Naive thymus-derived CD4-positive, alpha-beta T cell (primary cell): ENCODE measurements around the gene GLUD1. TPM values are rescaled to one million over a fixed set of nuclear protein-coding genes. Genes with fewer than 3 reads are reported as not detected.
"Not testable (repeated sequence)": the region's sequence is repeated elsewhere in the genome, so short reads cannot be mapped to it uniquely, and the experiment has no call there.

Experiments
- ATAC-seq: fragments of 150-1000 bp; cut with Tn5 transposase; 2 replicates; pipeline ENCODE4 v1.10.0; 2021; ENCODE audit warnings: mild to moderate bottlenecking, moderate library complexity
- CTCF ChIA-PET: fragments of 350-600 bp; sonication (Branson Sonifier 250); formaldehyde crosslinking; loops from one replicate; lab custom pipeline; 2021; ENCODE audit warnings: antibody characterized with exemption; lab: Charles Lee
- POLR2A ChIA-PET: fragments of 350-600 bp; sonication (Branson Sonifier 250); formaldehyde crosslinking; loops from one replicate; lab custom pipeline; 2021; ENCODE audit warnings: antibody characterized with exemption, inconsistent platforms; lab: Charles Lee
- DNase-seq, 9 donors: peaks; one replicate each; pipeline versions ENCODE4 v3.0.0 to v3.0.0-alpha.2; 2020 to 2022; ENCODE audit warnings: mixed read lengths in 1 of 9
- H3K27ac ChIP-seq: one replicate; pipeline ENCODE4 v1.7.0; 2013; ENCODE audit warnings: mild to moderate bottlenecking, low read depth, low read length, moderate library complexity
- H3K27me3 ChIP-seq, 2 donors: one replicate each; pipeline ENCODE4 v1.7.0; 2013; ENCODE audit warnings: low read length in 2 of 2, mild to moderate bottlenecking in 2 of 2, moderate library complexity in 2 of 2; ENCODE audit not compliant: control insufficient read depth in 2 of 2, insufficient read depth in 2 of 2
- H3K36me3 ChIP-seq, 3 experiments: 1 replicate in 2 of 3; 2 replicates in 1 of 3; pipeline ENCODE4 v1.7.0; 2013; ENCODE audit warnings: low read length in 3 of 3, mild to moderate bottlenecking in 3 of 3, moderate library complexity in 1 of 3; ENCODE audit not compliant: insufficient read depth in 3 of 3, control insufficient read depth in 2 of 3
- H3K4me1 ChIP-seq, 2 donors: one replicate each; pipeline ENCODE4 v1.7.0; 2013; ENCODE audit warnings: low read length in 2 of 2, mild to moderate bottlenecking in 2 of 2, moderate library complexity in 1 of 2; ENCODE audit not compliant: control insufficient read depth in 2 of 2, insufficient read depth in 2 of 2
- H3K4me3 ChIP-seq: 2 replicates; pipeline ENCODE4 v1.7.0; 2013; ENCODE audit warnings: mild to moderate bottlenecking, low read length
- H3K9me3 ChIP-seq, 3 experiments: 1 replicate in 2 of 3; 2 replicates in 1 of 3; pipeline ENCODE4 v1.7.0; 2013; ENCODE audit warnings: low read length in 3 of 3; ENCODE audit not compliant: control insufficient read depth in 2 of 3
- H3K27ac Mint-ChIP-seq, 9 donors: one replicate each; pipeline ENCODE4 v1.8.0; 2020 to 2022; ENCODE audit warnings: mixed read lengths in 9 of 9, mild to moderate bottlenecking in 8 of 9, moderate library complexity in 5 of 9, inconsistent platforms in 2 of 9
- H3K27me3 Mint-ChIP-seq, 5 donors: one replicate each; pipeline ENCODE4 v1.8.0; 2021 to 2022; ENCODE audit warnings: mixed read lengths in 5 of 5, mild to moderate bottlenecking in 1 of 5
- H3K36me3 Mint-ChIP-seq, 5 donors: one replicate each; pipeline ENCODE4 v1.8.0; 2020 to 2022; ENCODE audit warnings: mixed read lengths in 5 of 5, mild to moderate bottlenecking in 3 of 5, inconsistent platforms in 1 of 5
- H3K4me1 Mint-ChIP-seq, 7 donors: one replicate each; pipeline ENCODE4 v1.8.0; 2020 to 2022; ENCODE audit warnings: mixed read lengths in 7 of 7, mild to moderate bottlenecking in 3 of 7, inconsistent platforms in 1 of 7
- H3K4me3 Mint-ChIP-seq, 10 donors: one replicate each; pipeline ENCODE4 v1.8.0; 2020 to 2022; ENCODE audit warnings: mild to moderate bottlenecking in 10 of 10, mixed read lengths in 10 of 10, moderate library complexity in 6 of 10, inconsistent platforms in 2 of 10
- H3K9me3 Mint-ChIP-seq, 11 donors: one replicate each; pipeline ENCODE4 v1.8.0; 2020 to 2022; ENCODE audit warnings: mixed read lengths in 11 of 11, mild to moderate bottlenecking in 4 of 11, inconsistent platforms in 1 of 11, moderate library complexity in 1 of 11
- intact Hi-C, 2 donors: fragments of 100-400 bp; cut with micrococcal nuclease; formaldehyde crosslinking; loops; one replicate each; pipeline ENCODE4 v1.15.1; 2023
- polyA plus RNA-seq, 2 donors: library from polyadenylated mRNA; unstranded; fragments of 300-500 nt; fragmentation: Illumina TruSeq; gene quantifications; one replicate each; pipeline ENCODE4 v1.2.3, GENCODE V29; 2021
- total RNA-seq, 6 experiments: library from RNA in 5 of 6; stranded (reverse) in 5 of 6; gene quantifications; 1 replicate in 5 of 6; 2 replicates in 1 of 6; pipeline ENCODE4 v1.2.3 and lab custom pipeline; 2021 to 2026

Gene GLUD1
- total RNA-seq = 10 to 100 TPM; 70.2 to 98.1 (median 73.2) TPM
- 100 to 1,000 TPM; 111 to 116 TPM for polyA plus RNA-seq
- 115 reads per million, percentile 86 among the genes with 10 or more reads in this experiment for total RNA-seq (lab: John Stamatoyannopoulos, UW)

GRCh38 chr10:87094373-87095235 lies at the start of gene GLUD1, which contains the start of gene SHLD2:
Gene GLUD1, minus strand, starts transcription at chr10:87094843. Its CDS starts 74 bp downstream, at chr10:87094769.
Gene SHLD2, plus strand, starts transcription at chr10:87095206. Its CDS starts 56,149 bp downstream, at chr10:87151355.
- Mint-ChIP-seq H3K27me3 (no peaks in the 10 kb centered on the region), H3K4me1 (peaks cover 38 to 65% (median 52%) of the 10 kb centered on the region in 7 donors), H3K9me3 (peaks cover 0 to 2% (median 0%) of the 10 kb centered on the region in 11 donors), H3K36me3 (peaks cover 0 to 13% (median 6%) of the 10 kb centered on the region in 5 donors), H3K4me3 (peak within 1 kb of the TSS; percentile 89 to 97 (median 94)), H3K27ac (peak within 1 kb of the TSS; percentile 89 to 97 (median 94))
- intact Hi-C loops = loop anchor here (1.0 to 10.0 kb wide), 12 partner anchors 123 to 770 kb away; partner anchors contain the start of genes KLLN (in 2 of the 2), PTEN (in 2 of the 2), ATAD1 (in 1 of the 2) and BMPR1A (in 1 of the 2)
- ATAC-seq (peak; percentile 81), DNase-seq (peak; percentile 78 to 94 (median 84))
- no peaks in the 10 kb centered on the region for H3K27me3 ChIP-seq
- H3K4me3 ChIP-seq = peak within 1 kb of the TSS; percentile 74
- CTCF ChIA-PET = interaction anchor here (0.5 kb wide), 1 partner anchor 156 kb away, joined by 3 read pairs; no protein-coding TSS in a partner anchor
- POLR2A ChIA-PET = interaction anchor here (1.2 to 1.8 kb wide), 4 partner anchors 119 to 383 kb away, joined by 3 to 9 read pairs (median 3); partner anchors contain the start of gene ADIRF
- H3K36me3 ChIP-seq = no peaks in the 10 kb centered on the region
- no peaks in the 10 kb centered on the region for H3K9me3 ChIP-seq
- H3K27ac ChIP-seq = peak within 1 kb of the TSS; percentile 88
- peaks cover 12 to 27% of the 10 kb centered on the region in 2 donors for H3K4me1 ChIP-seq

GRCh38 chr10:87143109-87143418 lies 48.4 kb upstream of the GLUD1 start:
- H3K36me3 ChIP-seq, intact Hi-C loops, H3K4me3 Mint-ChIP-seq: not testable (repeated sequence)

GRCh38 chr10:87142230-87143108 lies 47.8 kb upstream of the GLUD1 start:
- H3K36me3 ChIP-seq, H3K4me1 ChIP-seq, H3K9me3 ChIP-seq, H3K27ac Mint-ChIP-seq, H3K4me1 Mint-ChIP-seq, intact Hi-C loops, DNase-seq, H3K27me3 Mint-ChIP-seq, H3K27me3 ChIP-seq, POLR2A ChIA-PET, ATAC-seq, H3K27ac ChIP-seq, H3K9me3 Mint-ChIP-seq, H3K4me3 ChIP-seq, CTCF ChIA-PET, H3K4me3 Mint-ChIP-seq: not testable (repeated sequence)
- H3K36me3 Mint-ChIP-seq = peaks cover 2 to 15% (median 3%) of the 10 kb centered on the region in 5 donors

More at GRCh38 chr10:87143109-87143418, 48.4 kb upstream of the GLUD1 start:
- POLR2A ChIA-PET, H3K27me3 Mint-ChIP-seq, ATAC-seq, H3K36me3 Mint-ChIP-seq, DNase-seq, H3K27me3 ChIP-seq, CTCF ChIA-PET, H3K9me3 Mint-ChIP-seq, H3K4me1 ChIP-seq, H3K4me3 ChIP-seq, H3K9me3 ChIP-seq, H3K27ac ChIP-seq, H3K4me1 Mint-ChIP-seq, H3K27ac Mint-ChIP-seq: not testable (repeated sequence)

GRCh38 chr10:87137478-87137877 lies 42.8 kb upstream of the GLUD1 start:
- POLR2A ChIA-PET, DNase-seq, H3K27me3 Mint-ChIP-seq, H3K4me3 Mint-ChIP-seq, H3K27me3 ChIP-seq, H3K9me3 ChIP-seq, H3K27ac ChIP-seq, H3K27ac Mint-ChIP-seq, ATAC-seq, CTCF ChIA-PET, H3K4me3 ChIP-seq, H3K4me1 Mint-ChIP-seq, H3K36me3 ChIP-seq, H3K4me1 ChIP-seq, intact Hi-C loops: not testable (repeated sequence)
- H3K36me3 Mint-ChIP-seq = peaks cover 8 to 36% (median 25%) of the 10 kb centered on the region in 5 donors
- H3K9me3 Mint-ChIP-seq = peaks cover 3 to 18% (median 9%) of the 10 kb centered on the region in 11 donors

- intact Hi-C loops, H3K4me1 Mint-ChIP-seq, H3K27me3 ChIP-seq, DNase-seq, ATAC-seq, H3K36me3 ChIP-seq, H3K4me1 ChIP-seq, H3K4me3 ChIP-seq, H3K27ac Mint-ChIP-seq, H3K27ac ChIP-seq, H3K27me3 Mint-ChIP-seq, H3K9me3 ChIP-seq, CTCF ChIA-PET, H3K4me3 Mint-ChIP-seq, POLR2A ChIA-PET: not testable (repeated sequence)
- Mint-ChIP-seq H3K36me3 (peaks cover 12 to 39% (median 36%) of the 10 kb centered on the region in 5 donors), H3K9me3 (peaks cover 3 to 18% (median 9%) of the 10 kb centered on the region in 11 donors)
Observed at GRCh38 chr10:87134440-87134839, 39.8 kb upstream of the GLUD1 start.

- intact Hi-C loops, H3K9me3 ChIP-seq, H3K27ac ChIP-seq, H3K4me1 ChIP-seq, H3K36me3 ChIP-seq, CTCF ChIA-PET, H3K27me3 Mint-ChIP-seq, DNase-seq, H3K27me3 ChIP-seq, H3K4me3 ChIP-seq, POLR2A ChIA-PET, H3K4me3 Mint-ChIP-seq, ATAC-seq, H3K27ac Mint-ChIP-seq, H3K4me1 Mint-ChIP-seq: not testable (repeated sequence)
- H3K36me3 Mint-ChIP-seq = peaks cover 12 to 42% (median 37%) of the 10 kb centered on the region in 5 donors
- peaks cover 3 to 18% (median 9%) of the 10 kb centered on the region in 11 donors for H3K9me3 Mint-ChIP-seq
Observed at GRCh38 chr10:87133936-87134335, 39.3 kb upstream of the GLUD1 start.
